ENCODE data around the gene CNOT1. TPM values are rescaled to one million over a fixed set of nuclear protein-coding genes. Genes with fewer than 3 reads are reported as not detected.
"Not testable (repeated sequence)": the region's sequence is repeated elsewhere in the genome, so short reads cannot be mapped to it uniquely, and the experiment has no call there.

Gene CNOT1
- total and polyA plus RNA-seq, 3 experiments from 2014 or later = 111 to 338 (median 326) TPM

GRCh38 chr16:58574895-58575294, 54.7 kb downstream of the CNOT1 start:
- peaks cover 63% of the 10 kb centered on the region for H3K36me3 ChIP-seq (ENCODE audit: insufficient read depth, low read length)
- Mint-ChIP-seq H3K36me3 (peaks cover 6 to 94% (median 18%) of the 10 kb centered on the region in 3 donors), H3K27me3 (peaks cover 0 to 1% of the 10 kb centered on the region in 2 donors), H3K9me3 (no peaks in the 10 kb centered on the region), H3K4me3 (no peak overlapping the region), H3K27ac (peak overlapping the region in 4 of 8 donors; percentile 6 to 54 (median 47)), H3K4me1 (peaks cover 11 to 14% (median 11%) of the 10 kb centered on the region in 3 donors)
- ChIA-PET POLR2A (no interaction called here), CTCF (no interaction called here)
- H3K4me3 ChIP-seq (ENCODE audit: low read length) = no peak overlapping the region
- H3K27ac ChIP-seq (ENCODE audit: low read depth, low read length) = no peak overlapping the region
- no peak for DNase-seq
- H3K4me1 ChIP-seq (ENCODE audit: insufficient read depth, low read length) = no peaks in the 10 kb centered on the region
- no peaks in the 10 kb centered on the region for H3K27me3 ChIP-seq (ENCODE audit: insufficient read depth, low read length, poor library complexity, severe bottlenecking)
- H3K9me3 ChIP-seq (ENCODE audit: low read length) = no peaks in the 10 kb centered on the region

GRCh38 chr16:58565697-58566096, 63.9 kb downstream of the CNOT1 start:
- H3K27me3 Mint-ChIP-seq; H3K9me3 ChIP-seq (ENCODE audit: low read length); DNase-seq; H3K9me3 Mint-ChIP-seq; H3K4me3 Mint-ChIP-seq; H3K4me1 ChIP-seq (ENCODE audit: insufficient read depth, low read length); POLR2A ChIA-PET; H3K27ac ChIP-seq (ENCODE audit: low read depth, low read length); H3K4me3 ChIP-seq (ENCODE audit: low read length); CTCF ChIA-PET; H3K27me3 ChIP-seq (ENCODE audit: insufficient read depth, low read length, poor library complexity, severe bottlenecking): not testable (repeated sequence)
- peaks cover 25% of the 10 kb centered on the region for H3K36me3 ChIP-seq (ENCODE audit: insufficient read depth, low read length)
- Mint-ChIP-seq H3K4me1 (peaks cover 13 to 46% (median 29%) of the 10 kb centered on the region in 3 donors), H3K27ac (peak overlapping the region in 4 of 8 donors; percentile 20 to 57 (median 48)), H3K36me3 (peaks cover 0 to 86% (median 13%) of the 10 kb centered on the region in 3 donors)

GRCh38 chr16:58563775-58564174, 65.9 kb downstream of the CNOT1 start:
- POLR2A ChIA-PET = no interaction called here
- peak overlapping the region in 2 of 8 donors; percentile 13 to 85 for H3K27ac Mint-ChIP-seq

GRCh38 chr16:58563235-58563634, 66.4 kb downstream of the CNOT1 start:
- Histone ChIP-seq H3K4me3 (ENCODE audit: low read length) (no peak overlapping the region), H3K27me3 (ENCODE audit: insufficient read depth, low read length, poor library complexity, severe bottlenecking) (no peaks in the 10 kb centered on the region), H3K9me3 (ENCODE audit: low read length) (no peaks in the 10 kb centered on the region), H3K4me1 (ENCODE audit: insufficient read depth, low read length) (no peaks in the 10 kb centered on the region), H3K27ac (ENCODE audit: low read depth, low read length) (no peak overlapping the region), H3K36me3 (ENCODE audit: insufficient read depth, low read length) (peaks cover 35% of the 10 kb centered on the region)
- no peaks in the 10 kb centered on the region for H3K27me3 Mint-ChIP-seq
- POLR2A ChIA-PET = no interaction called here
- no peak overlapping the region for H3K27ac Mint-ChIP-seq
- DNase-seq = no peak
- H3K4me1 Mint-ChIP-seq = peaks cover 5 to 32% (median 19%) of the 10 kb centered on the region in 3 donors
- no peak overlapping the region for H3K4me3 Mint-ChIP-seq
- CTCF ChIA-PET = no interaction called here
- no peaks in the 10 kb centered on the region for H3K9me3 Mint-ChIP-seq
- H3K36me3 Mint-ChIP-seq = peaks cover 0 to 87% (median 14%) of the 10 kb centered on the region in 3 donors

More at GRCh38 chr16:58563775-58564174, 65.9 kb downstream of the CNOT1 start:
- Mint-ChIP-seq H3K4me1 (peaks cover 5 to 35% (median 19%) of the 10 kb centered on the region in 3 donors), H3K9me3 (no peaks in the 10 kb centered on the region), H3K4me3 (no peak overlapping the region), H3K36me3 (peaks cover 0 to 84% (median 13%) of the 10 kb centered on the region in 3 donors), H3K27me3 (no peaks in the 10 kb centered on the region)
- CTCF ChIA-PET = no interaction called here
- no peaks in the 10 kb centered on the region for H3K9me3 ChIP-seq (ENCODE audit: low read length)
- peaks cover 30% of the 10 kb centered on the region for H3K36me3 ChIP-seq (ENCODE audit: insufficient read depth, low read length)
- H3K27ac ChIP-seq (ENCODE audit: low read depth, low read length) = no peak overlapping the region
- no peaks in the 10 kb centered on the region for H3K27me3 ChIP-seq (ENCODE audit: insufficient read depth, low read length, poor library complexity, severe bottlenecking)
- H3K4me1 ChIP-seq (ENCODE audit: insufficient read depth, low read length) = no peaks in the 10 kb centered on the region
- H3K4me3 ChIP-seq (ENCODE audit: low read length) = no peak overlapping the region
- DNase-seq = no peak

- no peaks in the 10 kb centered on the region for H3K9me3 Mint-ChIP-seq
- peak overlapping the region in 2 of 8 donors; percentile 4 to 38 for H3K27ac Mint-ChIP-seq
- Histone ChIP-seq H3K4me3 (ENCODE audit: low read length) (no peak overlapping the region), H3K36me3 (ENCODE audit: insufficient read depth, low read length) (peaks cover 61% of the 10 kb centered on the region), H3K9me3 (ENCODE audit: low read length) (no peaks in the 10 kb centered on the region), H3K27ac (ENCODE audit: low read depth, low read length) (no peak overlapping the region), H3K27me3 (ENCODE audit: insufficient read depth, low read length, poor library complexity, severe bottlenecking) (no peaks in the 10 kb centered on the region), H3K4me1 (ENCODE audit: insufficient read depth, low read length) (no peaks in the 10 kb centered on the region)
- H3K27me3 Mint-ChIP-seq = no peaks in the 10 kb centered on the region
- peaks cover 2 to 15% (median 5%) of the 10 kb centered on the region in 3 donors for H3K4me1 Mint-ChIP-seq
- no peak for DNase-seq
- CTCF ChIA-PET = no interaction called here
- H3K4me3 Mint-ChIP-seq = no peak overlapping the region
- H3K36me3 Mint-ChIP-seq = peaks cover 6 to 93% (median 24%) of the 10 kb centered on the region in 3 donors
- POLR2A ChIA-PET = no interaction called here
These were observed 72.9 kb downstream of the CNOT1 start for GRCh38 chr16:58556678-58557077.

- Histone ChIP-seq H3K4me1 (ENCODE audit: insufficient read depth, low read length) (no peaks in the 10 kb centered on the region), H3K36me3 (ENCODE audit: insufficient read depth, low read length) (peaks cover 77% of the 10 kb centered on the region), H3K27me3 (ENCODE audit: insufficient read depth, low read length, poor library complexity, severe bottlenecking) (no peaks in the 10 kb centered on the region), H3K4me3 (ENCODE audit: low read length) (no peak overlapping the region), H3K27ac (ENCODE audit: low read depth, low read length) (no peak overlapping the region), H3K9me3 (ENCODE audit: low read length) (no peaks in the 10 kb centered on the region)
- peaks cover 6 to 97% (median 24%) of the 10 kb centered on the region in 3 donors for H3K36me3 Mint-ChIP-seq
- no peaks in the 10 kb centered on the region for H3K9me3 Mint-ChIP-seq
- no peak overlapping the region for H3K4me3 Mint-ChIP-seq
- ChIA-PET CTCF (interaction anchor here (1.4 kb wide), 1 partner anchor 9 kb away, joined by 3 read pairs; no protein-coding TSS in a partner anchor), POLR2A (no interaction called here)
- no peak for DNase-seq
- H3K27ac Mint-ChIP-seq = peak overlapping the region in 1 of 8 donors; percentile 51
- H3K4me1 Mint-ChIP-seq = peaks cover 2 to 14% (median 4%) of the 10 kb centered on the region in 3 donors
- no peaks in the 10 kb centered on the region for H3K27me3 Mint-ChIP-seq
These were observed 78.1 kb downstream of the CNOT1 start for GRCh38 chr16:58551496-58551895.

GRCh38 chr16:58548378-58548777, 81.2 kb downstream of the CNOT1 start:
- Histone ChIP-seq H3K27ac (ENCODE audit: low read depth, low read length) (no peak overlapping the region), H3K9me3 (ENCODE audit: low read length) (no peaks in the 10 kb centered on the region), H3K27me3 (ENCODE audit: insufficient read depth, low read length, poor library complexity, severe bottlenecking) (no peaks in the 10 kb centered on the region), H3K4me3 (ENCODE audit: low read length) (no peak overlapping the region), H3K4me1 (ENCODE audit: insufficient read depth, low read length) (no peaks in the 10 kb centered on the region), H3K36me3 (ENCODE audit: insufficient read depth, low read length) (peaks cover 73% of the 10 kb centered on the region)
- peaks cover 0 to 97% (median 20%) of the 10 kb centered on the region in 3 donors for H3K36me3 Mint-ChIP-seq
- CTCF ChIA-PET = interaction anchor here (0.7 kb wide), 1 partner anchor 260 kb away, joined by 3 read pairs; no protein-coding TSS in a partner anchor
- no peak for DNase-seq
- no peak overlapping the region for H3K4me3 Mint-ChIP-seq
- H3K27ac Mint-ChIP-seq = peak overlapping the region in 2 of 8 donors; percentile 15 to 66
- POLR2A ChIA-PET = no interaction called here
- no peaks in the 10 kb centered on the region for H3K27me3 Mint-ChIP-seq
- no peaks in the 10 kb centered on the region for H3K9me3 Mint-ChIP-seq
- peaks cover 3 to 13% (median 4%) of the 10 kb centered on the region in 3 donors for H3K4me1 Mint-ChIP-seq

GRCh38 chr16:58543685-58544084, 85.9 kb downstream of the CNOT1 start:
- POLR2A ChIA-PET = no interaction called here
- Histone ChIP-seq H3K27me3 (ENCODE audit: insufficient read depth, low read length, poor library complexity, severe bottlenecking) (no peaks in the 10 kb centered on the region), H3K36me3 (ENCODE audit: insufficient read depth, low read length) (peaks cover 72% of the 10 kb centered on the region), H3K4me3 (ENCODE audit: low read length) (no peak overlapping the region), H3K9me3 (ENCODE audit: low read length) (no peaks in the 10 kb centered on the region), H3K27ac (ENCODE audit: low read depth, low read length) (no peak overlapping the region), H3K4me1 (ENCODE audit: insufficient read depth, low read length) (no peaks in the 10 kb centered on the region)
- Mint-ChIP-seq H3K4me3 (no peak overlapping the region), H3K27ac (peak overlapping the region in 1 of 8 donors; percentile 19), H3K9me3 (no peaks in the 10 kb centered on the region), H3K4me1 (peaks cover 3 to 12% (median 4%) of the 10 kb centered on the region in 3 donors), H3K27me3 (no peaks in the 10 kb centered on the region), H3K36me3 (peaks cover 0 to 94% (median 21%) of the 10 kb centered on the region in 3 donors)
- no peak for DNase-seq
- CTCF ChIA-PET = no interaction called here

All from CD8-positive, alpha-beta memory T cell (primary cell).